Activated CD4-positive, alpha-beta memory T cell treated with anti-CD3 and anti-CD28 coated beads for 36 hours (primary cell): ENCODE data around the gene HAUS1. TPM values are rescaled to one million over a fixed set of nuclear protein-coding genes. Genes with fewer than 3 reads are reported as not detected.
"Not testable (repeated sequence)": the region's sequence is repeated elsewhere in the genome, so short reads cannot be mapped to it uniquely, and the experiment has no call there.

Experiments used
- CTCF ChIA-PET: fragments of 350-600 bp; sonication (Branson Sonifier 250); formaldehyde crosslinking; loops from one replicate; lab custom pipeline; 2021; ENCODE audit warnings: antibody characterized with exemption, inconsistent platforms; lab: Charles Lee
- POLR2A ChIA-PET: fragments of 350-600 bp; sonication (Branson Sonifier 250); formaldehyde crosslinking; loops from one replicate; lab custom pipeline; 2021; ENCODE audit warnings: antibody characterized with exemption; lab: Charles Lee
- DNase-seq: peaks from one replicate; pipeline ENCODE4 v3.0.0-alpha.2; 2020
- H3K27ac Mint-ChIP-seq: one replicate; pipeline ENCODE4 v1.8.0; 2021; ENCODE audit warnings: mixed read lengths
- H3K27me3 Mint-ChIP-seq: one replicate; pipeline ENCODE4 v1.8.0; 2021; ENCODE audit warnings: mixed read lengths
- H3K36me3 Mint-ChIP-seq: one replicate; pipeline ENCODE4 v1.8.0; 2021; ENCODE audit warnings: mixed read lengths
- H3K4me1 Mint-ChIP-seq: one replicate; pipeline ENCODE4 v1.8.0; 2021; ENCODE audit warnings: low read depth, mixed read lengths
- H3K4me3 Mint-ChIP-seq: one replicate; pipeline ENCODE4 v1.8.0; 2021; ENCODE audit warnings: mild to moderate bottlenecking, mixed read lengths
- H3K9me3 Mint-ChIP-seq: one replicate; pipeline ENCODE4 v1.8.0; 2021; ENCODE audit warnings: mixed read lengths
- intact Hi-C: fragments of 100-400 bp; cut with micrococcal nuclease; formaldehyde crosslinking; loops from one replicate; pipeline ENCODE4 v1.15.1; 2023
- total RNA-seq, 2 experiments: library from RNA; stranded (reverse); gene quantifications; one replicate each; pipeline ENCODE4 v1.2.3, GENCODE V29; 2021

The HAUS1 gene
- total RNA-seq, 2 experiments from 2014 or later, result 57.4 to 65.5 TPM

DNA sequence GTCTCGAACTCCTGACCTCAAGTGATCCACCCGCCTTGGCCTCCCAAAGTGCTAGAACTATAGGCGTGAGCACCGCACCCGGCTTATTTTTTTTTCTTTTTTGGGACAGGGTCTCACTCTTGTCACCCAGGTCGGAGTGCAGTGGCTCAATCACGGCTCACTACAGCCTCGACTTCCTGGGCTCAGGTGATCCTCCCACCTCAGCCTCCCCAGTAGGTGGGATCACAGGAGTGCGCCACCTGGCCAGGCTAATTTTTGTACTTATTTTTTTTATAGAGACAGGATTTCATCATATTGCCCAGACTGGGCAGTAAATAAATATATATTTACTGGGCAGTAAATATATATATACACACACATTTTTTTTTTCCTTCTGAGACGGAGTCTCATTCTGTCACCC is 8.7 kb upstream of the HAUS1 start:
- Mint-ChIP-seq H3K9me3 (no peaks in the 10 kb centered on the region), H3K27ac (no peak overlapping the region), H3K4me1 (peaks cover 38% of the 10 kb centered on the region), H3K27me3 (no peaks in the 10 kb centered on the region), H3K4me3 (no peak overlapping the region), H3K36me3 (peaks cover 39% of the 10 kb centered on the region)
- no peak for DNase-seq
- ChIA-PET CTCF (interaction anchor here (1.4 to 2.2 kb wide), 2 partner anchors 22 kb away, joined by 5 to 7 read pairs; no protein-coding TSS in a partner anchor), POLR2A (interaction anchor here (0.7 kb wide), 1 partner anchor 78 kb away, joined by 5 read pairs; a partner anchor contains a TSS)
- intact Hi-C loops, result loop anchor here (10.0 kb wide), 1 partner anchor 1819 kb away; no protein-coding TSS in a partner anchor

DNA sequence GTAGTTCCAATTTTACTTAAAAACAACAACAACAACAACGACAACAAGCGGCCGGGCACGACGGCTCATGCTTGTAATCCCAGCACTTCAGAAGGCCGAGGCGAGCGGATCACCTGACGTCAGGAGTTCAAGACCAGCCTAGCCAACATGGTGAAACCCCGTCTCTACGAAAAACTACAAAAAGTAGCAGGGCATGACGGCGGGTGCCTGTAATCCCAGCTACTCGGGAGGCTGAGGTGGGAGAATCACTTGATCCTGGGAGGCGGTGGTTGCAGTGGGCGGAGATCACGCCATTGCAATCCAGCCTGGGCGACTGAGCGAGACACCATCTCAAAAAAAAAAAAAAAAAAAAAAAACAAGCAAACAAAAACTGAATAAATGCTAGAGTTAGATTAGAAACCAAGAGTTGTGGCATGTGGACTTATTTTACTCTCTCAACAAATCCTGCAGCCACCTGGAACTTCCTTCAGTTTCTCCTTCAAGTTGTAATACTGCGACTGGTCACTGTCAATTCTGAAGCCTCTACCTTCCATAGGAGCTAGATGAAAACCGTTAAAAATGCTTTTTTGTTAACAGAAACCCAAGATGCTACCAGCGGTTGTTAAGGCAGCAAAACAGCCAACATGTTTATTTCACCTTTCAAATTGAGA is 7.4 kb upstream of the HAUS1 start:
- POLR2A ChIA-PET, result interaction anchor here (2.8 kb wide), 1 partner anchor 77 kb away, joined by 14 read pairs; a partner anchor contains a TSS
- peaks cover 29% of the 10 kb centered on the region for H3K4me1 Mint-ChIP-seq
- CTCF ChIA-PET, result interaction anchor here (0.7 to 2.4 kb wide), 4 partner anchors 23 to 561 kb away, joined by 3 to 14 read pairs (median 6); a partner anchor contains a TSS
- DNase-seq, result peak; percentile 20
- H3K4me3 Mint-ChIP-seq, result peak overlapping the region; percentile 98
- no peaks in the 10 kb centered on the region for H3K27me3 Mint-ChIP-seq
- H3K27ac Mint-ChIP-seq, result peak overlapping the region; percentile 93
- intact Hi-C loops, result loop anchor here (2.0 to 10.0 kb wide), 2 partner anchors 78 to 1818 kb away; a partner anchor contains a TSS
- H3K36me3 Mint-ChIP-seq, result peaks cover 27% of the 10 kb centered on the region
- no peaks in the 10 kb centered on the region for H3K9me3 Mint-ChIP-seq

DNA sequence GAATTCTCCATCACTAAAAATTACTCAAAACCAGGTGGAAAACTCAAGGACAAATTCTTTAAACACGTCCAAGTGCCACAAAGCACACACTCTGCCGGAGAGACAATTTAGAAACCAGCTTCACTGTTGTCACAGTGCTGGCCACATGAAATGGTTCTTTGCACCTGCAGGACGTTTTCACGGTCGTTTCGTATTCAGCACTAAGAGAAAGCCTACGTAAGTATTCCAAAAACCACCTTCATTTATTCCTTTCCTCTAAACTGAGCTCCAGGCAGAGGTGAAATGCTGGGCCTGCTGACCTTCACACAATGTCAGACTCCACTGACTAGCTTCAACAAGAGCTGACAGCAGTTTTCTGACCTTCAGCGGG is 6.8 kb upstream of the HAUS1 start:
- H3K36me3 Mint-ChIP-seq, result peaks cover 24% of the 10 kb centered on the region
- intact Hi-C loops, result loop anchor here (2.0 to 10.0 kb wide), 2 partner anchors 77 to 1817 kb away; a partner anchor contains a TSS
- peak overlapping the region; percentile 98 for H3K4me3 Mint-ChIP-seq
- no peaks in the 10 kb centered on the region for H3K27me3 Mint-ChIP-seq
- no peak for DNase-seq
- H3K4me1 Mint-ChIP-seq, result peaks cover 25% of the 10 kb centered on the region
- POLR2A ChIA-PET, result interaction anchor here (2.8 kb wide), 1 partner anchor 76 kb away, joined by 14 read pairs; a partner anchor contains a TSS
- CTCF ChIA-PET, result interaction anchor here (0.7 to 2.4 kb wide), 4 partner anchors 24 to 561 kb away, joined by 3 to 14 read pairs (median 6); a partner anchor contains a TSS
- H3K27ac Mint-ChIP-seq, result peak overlapping the region; percentile 93
- no peaks in the 10 kb centered on the region for H3K9me3 Mint-ChIP-seq

DNA sequence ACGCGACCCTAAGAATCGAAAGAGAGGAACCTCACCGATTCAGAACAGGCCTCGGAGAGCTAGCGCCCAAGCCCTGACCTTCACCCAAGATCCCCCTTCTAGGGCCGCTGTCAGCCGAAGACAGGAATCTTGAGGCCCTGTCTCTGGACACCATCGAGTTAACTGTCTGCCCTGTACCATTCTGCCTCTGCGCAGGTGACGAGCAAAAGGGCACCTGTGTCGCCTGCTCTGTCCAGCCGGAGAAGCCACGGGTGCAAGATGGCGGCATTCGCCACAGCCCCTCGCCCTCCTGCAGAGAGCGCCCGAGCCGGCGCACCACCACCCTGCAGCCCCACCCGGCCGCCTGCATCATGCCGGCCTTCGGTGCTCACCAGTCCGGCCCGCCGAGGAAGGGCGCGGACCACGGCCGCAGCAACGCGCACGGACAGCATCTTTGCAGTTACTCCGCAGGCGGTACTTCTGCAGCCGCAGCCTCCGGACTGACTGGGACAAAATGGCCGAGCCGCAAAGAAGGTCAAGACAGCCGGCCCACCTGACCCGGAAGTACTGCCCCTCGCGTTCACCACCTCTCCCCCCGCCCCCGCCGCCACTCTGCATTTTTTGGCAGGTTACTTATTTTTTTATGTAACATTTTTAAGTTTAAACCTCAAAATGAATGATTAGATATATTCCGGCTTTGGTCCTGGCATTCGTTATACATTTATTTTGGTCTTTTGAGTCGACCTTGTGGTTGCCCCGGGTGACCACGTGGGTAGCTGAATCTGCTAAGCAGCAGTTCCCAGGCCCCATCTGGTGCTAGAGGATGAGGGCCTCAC is 6.2 kb upstream of the HAUS1 start, which contains the start of gene ATP5F1A:
Gene ATP5F1A, minus strand, starts transcription at position 496 of the 815 bp plus-strand sequence. Its CDS starts 65 bp downstream, at position 431.
- H3K36me3 Mint-ChIP-seq, result peaks cover 24% of the 10 kb centered on the region
- H3K27ac Mint-ChIP-seq, result peak within 1 kb of the TSS; percentile 93
- H3K27me3 Mint-ChIP-seq, result no peaks in the 10 kb centered on the region
- no peaks in the 10 kb centered on the region for H3K9me3 Mint-ChIP-seq
- ChIA-PET CTCF (interaction anchor here (1.0 to 2.4 kb wide), 4 partner anchors 25 to 77 kb away, joined by 3 to 14 read pairs (median 5); a partner anchor contains a TSS), POLR2A (interaction anchor here (2.8 kb wide), 1 partner anchor 76 kb away, joined by 14 read pairs; a partner anchor contains a TSS)
- intact Hi-C loops, result loop anchor here (2.0 to 10.0 kb wide), 3 partner anchors 25 to 1817 kb away; partner anchors contain the start of gene PSTPIP2
- H3K4me3 Mint-ChIP-seq, result peak within 1 kb of the TSS; percentile 98
- DNase-seq, result peak; percentile 94
- H3K4me1 Mint-ChIP-seq, result peaks cover 25% of the 10 kb centered on the region

DNA sequence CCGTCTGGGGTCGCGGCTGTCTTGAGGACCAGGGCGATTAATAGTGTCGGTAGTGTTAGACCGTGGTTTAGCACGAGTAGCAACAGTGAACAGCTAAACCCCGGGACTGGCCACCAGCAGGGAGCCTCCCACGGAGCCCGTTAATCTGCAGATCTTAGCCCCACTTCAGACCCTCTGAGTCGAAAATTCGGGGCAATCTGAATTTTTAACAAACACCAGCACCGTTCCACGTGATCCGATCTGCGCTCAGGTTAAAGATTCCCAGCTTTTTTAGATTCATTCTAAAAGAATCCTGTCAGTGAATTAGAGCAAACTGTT is 5.6 kb upstream of the HAUS1 start:
- CTCF ChIA-PET, result interaction anchor here (1.0 to 2.4 kb wide), 2 partner anchors 50 to 75 kb away, joined by 3 to 14 read pairs; a partner anchor contains a TSS
- peaks cover 22% of the 10 kb centered on the region for H3K4me1 Mint-ChIP-seq
- intact Hi-C loops, result loop anchor here (2.0 to 10.0 kb wide), 2 partner anchors 26 to 1816 kb away; partner anchors contain the start of gene PSTPIP2

DNA sequence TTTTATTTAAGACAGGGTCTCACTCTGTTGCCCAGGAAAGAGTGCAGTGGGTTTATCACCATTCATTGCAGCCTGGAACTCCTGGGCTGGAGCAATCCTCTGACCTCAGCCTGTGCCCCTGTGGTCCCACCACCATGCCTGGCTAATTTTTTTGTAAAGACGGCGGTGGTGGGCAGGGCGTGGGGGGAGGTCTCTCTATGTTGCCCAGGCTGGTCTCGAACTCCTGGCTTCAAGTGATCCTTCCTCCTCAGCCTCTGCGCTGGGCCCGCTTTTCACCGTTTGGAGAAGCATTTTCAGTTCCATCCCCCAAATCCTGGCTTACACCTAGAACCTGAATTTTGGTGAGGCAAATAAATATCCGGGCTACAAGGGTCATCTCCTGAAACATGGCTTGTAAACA is 4.7 kb upstream of the HAUS1 start:
- H3K27me3 Mint-ChIP-seq, result no peaks in the 10 kb centered on the region
- H3K36me3 Mint-ChIP-seq, result peaks cover 16% of the 10 kb centered on the region
- H3K9me3 Mint-ChIP-seq, result no peaks in the 10 kb centered on the region
- intact Hi-C loops, result loop anchor here (2.0 to 10.0 kb wide), 2 partner anchors 27 to 1815 kb away; partner anchors contain the start of gene PSTPIP2
- no peak overlapping the region for H3K27ac Mint-ChIP-seq
- CTCF ChIA-PET, result interaction anchor here (1.0 to 2.4 kb wide), 2 partner anchors 49 to 74 kb away, joined by 3 to 14 read pairs; a partner anchor contains a TSS
- no peak overlapping the region for H3K4me3 Mint-ChIP-seq
- POLR2A ChIA-PET, result interaction anchor here (2.8 kb wide), 1 partner anchor 74 kb away, joined by 14 read pairs; a partner anchor contains a TSS
- H3K4me1 Mint-ChIP-seq, result peaks cover 21% of the 10 kb centered on the region
- DNase-seq, result no peak

More for the DNA sequence above, 5.6 kb upstream of the HAUS1 start:
- DNase-seq, result no peak
- H3K36me3 Mint-ChIP-seq, result peaks cover 20% of the 10 kb centered on the region
- H3K9me3 Mint-ChIP-seq, result no peaks in the 10 kb centered on the region
- H3K27me3 Mint-ChIP-seq, result no peaks in the 10 kb centered on the region
- peak overlapping the region; percentile 93 for H3K27ac Mint-ChIP-seq
- H3K4me3 Mint-ChIP-seq, result peak overlapping the region; percentile 98
- POLR2A ChIA-PET, result interaction anchor here (2.8 kb wide), 1 partner anchor 75 kb away, joined by 14 read pairs; a partner anchor contains a TSS

- CTCF ChIA-PET, result no interaction called here
- POLR2A ChIA-PET, result no interaction called here
These were observed 5.2 kb downstream of the HAUS1 start for GRCh38 chr18:46109386-46109785.

GRCh38 chr18:46110406-46110805 is 6.2 kb downstream of the HAUS1 start:
- Mint-ChIP-seq H3K27ac (no peak overlapping the region), H3K36me3 (peaks cover 36% of the 10 kb centered on the region), H3K9me3 (no peaks in the 10 kb centered on the region), H3K4me1 (peaks cover 21% of the 10 kb centered on the region), H3K4me3 (no peak overlapping the region), H3K27me3 (no peaks in the 10 kb centered on the region)
- POLR2A ChIA-PET, result no interaction called here
- DNase-seq, result no peak
- intact Hi-C loops, result no loop called here
- CTCF ChIA-PET, result no interaction called here

More at GRCh38 chr18:46109386-46109785, 5.2 kb downstream of the HAUS1 start:
- no peak overlapping the region for H3K27ac Mint-ChIP-seq
- peaks cover 30% of the 10 kb centered on the region for H3K36me3 Mint-ChIP-seq
- DNase-seq, result no peak
- peaks cover 25% of the 10 kb centered on the region for H3K4me1 Mint-ChIP-seq
- H3K4me3 Mint-ChIP-seq, result no peak overlapping the region
- H3K9me3 Mint-ChIP-seq, result no peaks in the 10 kb centered on the region
- no peaks in the 10 kb centered on the region for H3K27me3 Mint-ChIP-seq
- intact Hi-C loops, result loop anchor here (5.0 kb wide), 1 partner anchor 143 kb away; no protein-coding TSS in a partner anchor

DNA sequence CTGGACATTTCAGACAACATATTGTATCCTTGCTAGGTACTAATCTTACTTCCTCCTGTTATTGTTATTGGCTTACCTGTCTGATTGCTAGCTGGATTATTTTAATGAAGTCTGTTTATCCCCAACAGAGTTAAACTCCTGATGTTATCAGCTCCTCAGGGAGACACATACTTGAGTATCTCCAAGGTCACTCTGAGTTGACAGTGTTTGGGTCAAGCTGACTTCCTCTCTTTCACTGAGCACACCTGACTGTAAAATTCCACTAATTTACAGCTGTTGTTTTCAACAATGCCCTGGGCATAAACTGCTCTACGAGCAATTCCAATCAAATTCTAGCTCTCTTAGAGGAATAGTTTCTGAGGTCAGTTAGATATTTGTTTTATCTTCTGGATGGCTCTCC is 9.6 kb downstream of the HAUS1 start:
- no peak for DNase-seq
- Mint-ChIP-seq H3K4me3 (no peak overlapping the region), H3K9me3 (no peaks in the 10 kb centered on the region), H3K27ac (no peak overlapping the region), H3K27me3 (no peaks in the 10 kb centered on the region), H3K4me1 (peaks cover 5% of the 10 kb centered on the region), H3K36me3 (peaks cover 33% of the 10 kb centered on the region)
- intact Hi-C loops, result no loop called here
- POLR2A ChIA-PET, result no interaction called here
- CTCF ChIA-PET, result interaction anchor here (0.6 to 1.6 kb wide), 4 partner anchors 34 to 544 kb away, joined by 3 to 5 read pairs (median 4); a partner anchor contains a TSS

GRCh38 chr18:46126625-46127024 is 22.4 kb downstream of the HAUS1 start:
- CTCF ChIA-PET, result interaction anchor here (1.1 kb wide), 1 partner anchor 531 kb away, joined by 3 read pairs; no protein-coding TSS in a partner anchor
- POLR2A ChIA-PET, H3K27me3 Mint-ChIP-seq, H3K4me1 Mint-ChIP-seq, DNase-seq, H3K9me3 Mint-ChIP-seq, H3K27ac Mint-ChIP-seq, intact Hi-C loops, H3K4me3 Mint-ChIP-seq: not testable (repeated sequence)
- H3K36me3 Mint-ChIP-seq, result peaks cover 29% of the 10 kb centered on the region

DNA sequence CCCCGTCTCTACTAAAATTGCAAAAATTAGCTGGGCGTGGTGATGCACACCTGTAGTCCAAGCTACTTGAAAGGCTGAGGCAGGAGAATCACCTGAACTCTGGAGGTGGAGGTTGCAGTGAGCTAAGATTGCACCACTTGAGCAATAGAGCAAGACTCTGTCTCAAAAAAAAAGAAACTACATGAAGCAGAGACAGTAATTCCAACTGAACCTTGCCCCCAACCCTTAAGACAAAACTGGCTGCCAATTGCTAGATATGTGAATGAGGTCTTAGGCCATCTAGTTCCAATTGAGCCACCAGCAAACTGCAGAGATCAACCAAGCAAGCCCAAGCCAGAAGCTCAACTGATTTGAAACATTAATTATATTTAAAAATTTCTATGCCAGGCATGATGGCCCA is 25.9 kb downstream of the HAUS1 start:
- intact Hi-C loops, result no loop called here
- POLR2A ChIA-PET, result no interaction called here
- no peak overlapping the region for H3K27ac Mint-ChIP-seq
- DNase-seq, result no peak
- no peaks in the 10 kb centered on the region for H3K9me3 Mint-ChIP-seq
- H3K36me3 Mint-ChIP-seq, result peaks cover 21% of the 10 kb centered on the region
- H3K27me3 Mint-ChIP-seq, result no peaks in the 10 kb centered on the region
- no peaks in the 10 kb centered on the region for H3K4me1 Mint-ChIP-seq
- CTCF ChIA-PET, result interaction anchor here (0.6 kb wide), 1 partner anchor 220 kb away, joined by 3 read pairs; no protein-coding TSS in a partner anchor
- no peak overlapping the region for H3K4me3 Mint-ChIP-seq
